ENCODE results near the gene POLR3A.

POLR3A gene

GRCh38 chr10:77975086-77975666 is 54.1 kb downstream of the POLR3A start:
- DNase-seq, result no peak

- DNase-seq, result no peak
Measured at GRCh38 chr10:77974396-77975074, 54.8 kb downstream of the POLR3A start.

- DNase-seq, result no peak
Measured at GRCh38 chr10:77973276-77973675, 56.0 kb downstream of the POLR3A start.

- DNase-seq, result no peak
Measured at GRCh38 chr10:77972148-77972547, 57.2 kb downstream of the POLR3A start.

GRCh38 chr10:77971804-77972144 is 57.5 kb downstream of the POLR3A start:
- DNase-seq, result no peak

- no peak for DNase-seq
Measured at GRCh38 chr10:77970869-77971803, 58.2 kb downstream of the POLR3A start.

GRCh38 chr10:77969114-77969513 is 60.2 kb downstream of the POLR3A start:
- no peak for DNase-seq

GRCh38 chr10:77967611-77968022 is 61.7 kb downstream of the POLR3A start:
- DNase-seq, result peak; percentile 58

- no peak for DNase-seq
Measured at GRCh38 chr10:77965294-77965693, 64.0 kb downstream of the POLR3A start.

- no peak for DNase-seq
Measured at GRCh38 chr10:77964811-77965210, 64.5 kb downstream of the POLR3A start.

- no peak for DNase-seq
Measured at GRCh38 chr10:77963901-77964300, 65.4 kb downstream of the POLR3A start.

- DNase-seq, result no peak
Measured at GRCh38 chr10:77962350-77963146, 66.8 kb downstream of the POLR3A start.

GRCh38 chr10:77961668-77962067 is 67.6 kb downstream of the POLR3A start:
- DNase-seq, result no peak

- DNase-seq, result no peak
Measured at GRCh38 chr10:77960829-77961329, 68.4 kb downstream of the POLR3A start.

- no peak for DNase-seq
Measured at GRCh38 chr10:77959887-77960455, 69.3 kb downstream of the POLR3A start.

GRCh38 chr10:77959384-77959783 is 69.9 kb downstream of the POLR3A start:
- no peak for DNase-seq

GRCh38 chr10:77955136-77955535 is 74.2 kb downstream of the POLR3A start:
- DNase-seq, result no peak

GRCh38 chr10:77949167-77949566 is 80.1 kb downstream of the POLR3A start:
- no peak for DNase-seq

- no peak for DNase-seq
Measured at GRCh38 chr10:77946084-77946483, 83.2 kb downstream of the POLR3A start.

- no peak for DNase-seq
Measured at GRCh38 chr10:77944519-77944918, 84.8 kb downstream of the POLR3A start.

GRCh38 chr10:77943121-77943901 is 86.0 kb downstream of the POLR3A start:
- DNase-seq, result no peak

- DNase-seq, result no peak
Measured at GRCh38 chr10:77941790-77942189, 87.5 kb downstream of the POLR3A start.
